MCF 10A (cell line): ENCODE results near the gene TBC1D8B. TPM values are rescaled to one million over a fixed set of nuclear protein-coding genes. Genes with fewer than 3 reads are reported as not detected.
A peak's percentile ranks its signal among the peaks of the same experiment; 100 is the strongest.

ENCODE experiments used
- BruUV-seq: library from RNA; stranded (reverse); fragments of 400-500 nt; replicated peaks from 2 replicates; lab custom pipeline; 2021; lab: Mats Ljungman, UMichigan
- CTCF ChIA-PET: fragments of 300-600 bp; sonication (Branson Sonifier 250); formaldehyde crosslinking; extraction: SDS; loops from one replicate; lab custom pipeline; 2021; ENCODE audit warnings: antibody characterized with exemption, inconsistent platforms; lab: Yijun Ruan, JAX
- POLR2A ChIA-PET: fragments of 300-600, 350-650 bp; sonication (Branson Sonifier 250); formaldehyde crosslinking; extraction: SDS; loops from one replicate; lab custom pipeline; 2020; ENCODE audit warnings: antibody characterized with exemption, inconsistent platforms; lab: Yijun Ruan, JAX
- DNase-seq: peaks from one replicate; pipeline ENCODE4 v3.0.0-alpha.2; 2018; ENCODE audit not compliant: unreplicated experiment
- H3K27ac Mint-ChIP-seq: one replicate; pipeline ENCODE4 v1.8.0; 2022; ENCODE audit warnings: mild to moderate bottlenecking, low read depth, mixed read lengths; ENCODE audit not compliant: unreplicated experiment
- H3K27me3 Mint-ChIP-seq: one replicate; pipeline ENCODE4 v1.8.0; 2022; ENCODE audit warnings: mixed read lengths; ENCODE audit not compliant: insufficient read depth, unreplicated experiment
- H3K36me3 Mint-ChIP-seq: one replicate; pipeline ENCODE4 v1.8.0; 2022; ENCODE audit warnings: mild to moderate bottlenecking, moderate library complexity, mixed read lengths; ENCODE audit not compliant: insufficient read depth, unreplicated experiment
- H3K4me1 Mint-ChIP-seq: one replicate; pipeline ENCODE4 v1.8.0; 2022; ENCODE audit warnings: mixed read lengths; ENCODE audit not compliant: insufficient read depth, unreplicated experiment
- H3K4me3 Mint-ChIP-seq: one replicate; pipeline ENCODE4 v1.8.0; 2022; ENCODE audit warnings: mild to moderate bottlenecking, moderate library complexity, mixed read lengths; ENCODE audit not compliant: unreplicated experiment
- H3K9me3 Mint-ChIP-seq: one replicate; pipeline ENCODE4 v1.8.0; 2022; ENCODE audit warnings: mixed read lengths; ENCODE audit not compliant: unreplicated experiment
- CTCF ChIP-seq: fragments of 200-600 bp; IDR thresholded peaks from one replicate; pipeline ENCODE4 v1.8.0; 2022; ENCODE audit warnings: antibody characterized with exemption, mild to moderate bottlenecking; ENCODE audit not compliant: unreplicated experiment
- intact Hi-C: fragments of 100-400 bp; cut with micrococcal nuclease; formaldehyde crosslinking; loops from 2 replicates; pipeline ENCODE4 v1.14.1; 2022
- total RNA-seq: library from RNA; stranded (reverse); gene quantifications from 2 replicates; pipeline ENCODE4 v1.2.3, GENCODE V29; 2022

The TBC1D8B gene
- total RNA-seq, 1 experiment from 2014 or later: 3.3 TPM

DNA sequence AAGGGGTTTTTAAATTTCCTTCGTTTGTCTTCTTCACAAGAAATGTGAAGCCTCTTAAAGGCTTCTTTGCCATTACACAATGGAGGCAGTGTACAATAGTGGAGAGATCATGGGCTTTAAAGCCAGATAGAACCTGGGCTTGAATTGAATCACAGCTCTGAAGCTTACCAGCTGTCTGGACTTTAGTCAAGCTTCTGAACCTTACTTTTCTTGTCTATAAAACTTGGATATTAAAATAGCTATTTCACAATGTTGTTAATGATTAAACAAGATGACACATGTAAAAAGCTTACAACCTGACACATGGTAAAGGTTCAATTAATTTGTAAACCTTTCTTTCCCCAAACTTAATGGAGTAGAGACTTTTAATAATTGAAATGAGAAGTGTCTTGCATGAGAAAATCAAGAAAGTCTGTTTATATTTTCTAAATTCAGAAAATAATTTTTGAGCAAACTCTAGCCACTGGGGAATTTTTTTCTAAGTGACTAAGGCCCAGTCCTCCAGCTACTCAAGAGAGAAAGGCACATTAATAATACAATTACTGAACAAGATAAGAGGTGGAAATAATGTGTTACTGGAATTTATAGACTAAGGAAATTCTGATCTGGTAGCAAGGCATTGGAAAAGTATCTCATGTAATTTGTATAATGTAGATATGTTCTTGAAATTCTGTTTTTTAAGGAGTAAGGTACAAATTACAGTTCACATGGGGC is 21.7 kb upstream of the TBC1D8B start:
- Mint-ChIP-seq H3K27ac (no peak overlapping the region), H3K4me3 (no peak overlapping the region), H3K36me3 (no peaks in the 10 kb centered on the region), H3K4me1 (no peaks in the 10 kb centered on the region), H3K9me3 (no peaks in the 10 kb centered on the region), H3K27me3 (peaks cover 45% of the 10 kb centered on the region)
- intact Hi-C loops: no loop called here
- no peak for DNase-seq
- ChIA-PET POLR2A (interaction anchor here (0.8 to 2.1 kb wide), 2 partner anchors 80 to 168 kb away, joined by 3 to 5 read pairs; partner anchors contain the start of gene RADX), CTCF (no interaction called here)
- TF ChIP-seq CTCF: no peak
- BruUV-seq: no TSS peak

GRCh38 chrX:106783716-106784115 is 18.8 kb upstream of the TBC1D8B start:
- no peaks in the 10 kb centered on the region for H3K9me3 Mint-ChIP-seq
- no TSS peak for BruUV-seq
- no peak for TF ChIP-seq CTCF
- intact Hi-C loops: no loop called here
- POLR2A ChIA-PET: no interaction called here
- H3K4me1 Mint-ChIP-seq: no peaks in the 10 kb centered on the region
- CTCF ChIA-PET: interaction anchor here (1.0 kb wide), 1 partner anchor 163 kb away, joined by 3 read pairs; no protein-coding TSS in a partner anchor
- no peak overlapping the region for H3K27ac Mint-ChIP-seq
- H3K4me3 Mint-ChIP-seq: no peak overlapping the region
- no peak for DNase-seq
- peaks cover 58% of the 10 kb centered on the region for H3K27me3 Mint-ChIP-seq
- H3K36me3 Mint-ChIP-seq: no peaks in the 10 kb centered on the region

DNA sequence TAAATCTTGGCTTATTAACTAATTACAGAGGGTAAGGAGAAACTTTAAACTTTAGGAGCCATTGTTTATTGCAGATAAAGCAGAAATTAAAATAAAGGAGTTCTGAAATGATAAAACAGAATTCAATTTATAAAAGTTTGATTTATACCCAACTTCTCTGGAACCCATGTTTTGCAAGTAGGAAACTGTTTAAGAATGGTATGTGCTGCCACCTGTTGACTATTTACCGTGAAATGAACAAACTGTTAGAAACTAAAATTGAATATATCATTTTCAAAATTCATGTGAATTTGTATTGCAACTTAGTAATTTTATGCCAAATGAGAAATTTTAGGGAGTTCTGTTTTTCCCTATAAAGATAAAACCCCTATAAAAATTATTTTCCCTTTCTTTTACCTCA is 11.0 kb upstream of the TBC1D8B start:
- Mint-ChIP-seq H3K4me3 (no peak overlapping the region), H3K27ac (no peak overlapping the region), H3K36me3 (no peaks in the 10 kb centered on the region), H3K4me1 (no peaks in the 10 kb centered on the region), H3K27me3 (peaks cover 54% of the 10 kb centered on the region), H3K9me3 (no peaks in the 10 kb centered on the region)
- POLR2A ChIA-PET: no interaction called here
- peak; percentile 49 for TF ChIP-seq CTCF
- DNase-seq: peak; percentile 32
- no TSS peak for BruUV-seq
- CTCF ChIA-PET: interaction anchor here (0.6 to 0.7 kb wide), 2 partner anchors 87 to 311 kb away, joined by 3 to 4 read pairs; no protein-coding TSS in a partner anchor
- intact Hi-C loops: loop anchor here (1.0 to 10.0 kb wide), 4 partner anchors 310 to 617 kb away; no protein-coding TSS in a partner anchor

DNA sequence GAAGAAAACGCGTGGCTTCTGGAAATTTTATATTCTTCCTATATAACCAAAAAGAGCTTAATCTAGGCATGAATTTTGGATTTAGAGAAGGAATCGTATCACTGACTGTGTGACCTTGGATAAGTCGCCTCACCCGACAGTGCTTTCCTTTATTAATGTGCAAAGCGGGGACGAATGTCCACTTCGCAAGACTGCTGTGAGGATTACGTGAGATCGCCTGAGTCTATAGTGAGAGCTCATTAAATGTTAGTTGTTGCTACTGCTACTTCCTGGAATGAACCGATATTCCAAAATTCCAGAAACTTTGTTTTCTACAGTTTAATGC is 448 bp upstream of the TBC1D8B start:
- POLR2A ChIA-PET: interaction anchor here (0.7 to 1.8 kb wide), 6 partner anchors 10 to 1131 kb away, joined by 3 to 6 read pairs (median 4); partner anchors contain the start of gene RNF128
- CTCF ChIA-PET: interaction anchor here (0.6 to 0.9 kb wide), 5 partner anchors 60 to 856 kb away, joined by 3 to 6 read pairs (median 3); no protein-coding TSS in a partner anchor
- intact Hi-C loops: loop anchor here (5.0 kb wide), 1 partner anchor 190 kb away; the partner anchor contains the start of gene RADX
- Mint-ChIP-seq H3K36me3 (peaks cover 3% of the 10 kb centered on the region), H3K27me3 (peaks cover 80% of the 10 kb centered on the region), H3K9me3 (no peaks in the 10 kb centered on the region), H3K4me3 (peak overlapping the region; percentile 100), H3K4me1 (no peaks in the 10 kb centered on the region), H3K27ac (peak overlapping the region; percentile 91)
- TF ChIP-seq CTCF: no peak
- no TSS peak for BruUV-seq
- no peak for DNase-seq
